HepG2 (cell line): ENCODE data around the gene GNAT2.

Experiments
- POLR2AphosphoS5 ChIP-seq: IDR thresholded peaks from 2 replicates; pipeline ENCODE4 v1.6.1; 2012; ENCODE audit warnings: low read depth, low read length
- RBAK ChIP-seq: sonication (generic); formaldehyde crosslinking; IDR thresholded peaks from 2 replicates; pipeline ENCODE4 v1.5.1; 2020; ENCODE audit warnings: mild to moderate bottlenecking, missing genetic modification reagents
- TARDBP ChIP-seq: sonication (generic); formaldehyde crosslinking; IDR thresholded peaks from 2 replicates; pipeline ENCODE4 v1.8.0; 2022; ENCODE audit warnings: mild to moderate bottlenecking, missing genetic modification reagents
- ZNF280D ChIP-seq: sonication (generic); formaldehyde crosslinking; IDR thresholded peaks from 2 replicates; pipeline ENCODE4 v1.5.1; 2020; ENCODE audit warnings: mild to moderate bottlenecking, missing genetic modification reagents
- ZNF577 ChIP-seq: sonication (generic); formaldehyde crosslinking; IDR thresholded peaks from 2 replicates; pipeline ENCODE4 v1.4.0; 2020; ENCODE audit warnings: mild to moderate bottlenecking, low read depth, missing genetic modification reagents, borderline replicate concordance
- ZSCAN21 ChIP-seq: sonication (generic); formaldehyde crosslinking; IDR thresholded peaks from 2 replicates; pipeline ENCODE4 v1.8.0; 2022; ENCODE audit warnings: mild to moderate bottlenecking, missing genetic modification reagents, moderate library complexity, borderline replicate concordance
- TF ChIP-seq, protein P1 (sequence below): sonication (generic); formaldehyde crosslinking; IDR thresholded peaks from 2 replicates; pipeline ENCODE4 v1.5.0; 2020; ENCODE audit warnings: mild to moderate bottlenecking, missing genetic modification reagents, moderate library complexity

DNA sequence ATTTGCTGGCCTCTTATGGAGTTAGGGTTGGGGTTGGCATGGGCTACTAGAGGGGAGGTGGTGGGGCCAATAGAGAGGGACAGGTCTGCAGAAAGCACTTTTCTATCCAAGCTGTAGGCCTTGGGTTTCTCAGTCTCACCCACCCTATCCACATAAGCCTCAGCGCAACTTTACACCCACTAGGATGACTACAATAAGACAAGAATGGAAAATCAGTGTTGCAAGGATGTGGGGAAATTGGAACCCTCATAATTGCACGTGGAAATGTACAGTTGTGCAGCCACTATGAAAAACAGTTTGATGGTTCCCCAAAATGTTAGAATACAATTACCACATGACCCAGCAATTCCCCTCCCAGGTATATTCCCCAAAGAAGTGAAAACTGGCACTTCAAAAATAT, 22.4 kb upstream of the GNAT2 start:
- TF ChIP-seq ZSCAN21 (no peak), TARDBP (CRISPR knock-in tag) (no peak), ZNF577 (CRISPR knock-in tag) (no peak), RBAK (CRISPR knock-in tag) (no peak), POLR2AphosphoS5 (no peak), ZNF280D (CRISPR knock-in tag) (no peak)
- TF ChIP-seq, protein P1, sequence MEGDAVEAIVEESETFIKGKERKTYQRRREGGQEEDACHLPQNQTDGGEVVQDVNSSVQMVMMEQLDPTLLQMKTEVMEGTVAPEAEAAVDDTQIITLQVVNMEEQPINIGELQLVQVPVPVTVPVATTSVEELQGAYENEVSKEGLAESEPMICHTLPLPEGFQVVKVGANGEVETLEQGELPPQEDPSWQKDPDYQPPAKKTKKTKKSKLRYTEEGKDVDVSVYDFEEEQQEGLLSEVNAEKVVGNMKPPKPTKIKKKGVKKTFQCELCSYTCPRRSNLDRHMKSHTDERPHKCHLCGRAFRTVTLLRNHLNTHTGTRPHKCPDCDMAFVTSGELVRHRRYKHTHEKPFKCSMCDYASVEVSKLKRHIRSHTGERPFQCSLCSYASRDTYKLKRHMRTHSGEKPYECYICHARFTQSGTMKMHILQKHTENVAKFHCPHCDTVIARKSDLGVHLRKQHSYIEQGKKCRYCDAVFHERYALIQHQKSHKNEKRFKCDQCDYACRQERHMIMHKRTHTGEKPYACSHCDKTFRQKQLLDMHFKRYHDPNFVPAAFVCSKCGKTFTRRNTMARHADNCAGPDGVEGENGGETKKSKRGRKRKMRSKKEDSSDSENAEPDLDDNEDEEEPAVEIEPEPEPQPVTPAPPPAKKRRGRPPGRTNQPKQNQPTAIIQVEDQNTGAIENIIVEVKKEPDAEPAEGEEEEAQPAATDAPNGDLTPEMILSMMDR (CRISPR knock-in tag): no peak
